Activated CD4-positive, alpha-beta T cell treated with anti-CD3 and anti-CD28 coated beads, Interleukin-2, amount 10 ng/mL, durations not matched to agents 7 days and 5 days (primary cell): ENCODE data around the gene RGMA. TPM values are rescaled to one million over a fixed set of nuclear protein-coding genes. Genes with fewer than 3 reads are reported as not detected.
A peak's percentile ranks its signal among the peaks of the same experiment; 100 is the strongest.
"Not testable (repeated sequence)": the region's sequence is repeated elsewhere in the genome, so short reads cannot be mapped to it uniquely, and the experiment has no call there.

Source experiments
- CTCF ChIA-PET: fragments of 350-600 bp; sonication (Branson Sonifier 250); formaldehyde crosslinking; loops from one replicate; lab custom pipeline; 2021; ENCODE audit warnings: antibody characterized with exemption; lab: Charles Lee
- POLR2A ChIA-PET: fragments of 350-600 bp; sonication (Branson Sonifier 250); formaldehyde crosslinking; loops from one replicate; lab custom pipeline; 2021; ENCODE audit warnings: antibody characterized with exemption; lab: Charles Lee
- DNase-seq: peaks from one replicate; pipeline ENCODE4 v3.0.0-alpha.2; 2020
- H3K27ac Mint-ChIP-seq: one replicate; pipeline ENCODE4 v1.8.0; 2021; ENCODE audit warnings: mild to moderate bottlenecking, moderate library complexity, mixed read lengths
- H3K27me3 Mint-ChIP-seq: one replicate; pipeline ENCODE4 v1.8.0; 2021; ENCODE audit warnings: mixed read lengths
- H3K36me3 Mint-ChIP-seq: one replicate; pipeline ENCODE4 v1.8.0; 2021; ENCODE audit warnings: low read depth, mixed read lengths
- H3K4me1 Mint-ChIP-seq: one replicate; pipeline ENCODE4 v1.8.0; 2021; ENCODE audit warnings: mixed read lengths
- H3K4me3 Mint-ChIP-seq: one replicate; pipeline ENCODE4 v1.8.0; 2021; ENCODE audit warnings: mild to moderate bottlenecking, moderate library complexity, mixed read lengths
- H3K9me3 Mint-ChIP-seq: one replicate; pipeline ENCODE4 v1.8.0; 2021; ENCODE audit warnings: mixed read lengths
- total RNA-seq, 2 experiments: library from RNA; stranded (reverse); gene quantifications; one replicate each; pipeline ENCODE4 v1.2.3, GENCODE V29; 2021

Gene RGMA
- total RNA-seq, 2 experiments from 2014 or later, result 0.15 to 0.25 TPM

DNA sequence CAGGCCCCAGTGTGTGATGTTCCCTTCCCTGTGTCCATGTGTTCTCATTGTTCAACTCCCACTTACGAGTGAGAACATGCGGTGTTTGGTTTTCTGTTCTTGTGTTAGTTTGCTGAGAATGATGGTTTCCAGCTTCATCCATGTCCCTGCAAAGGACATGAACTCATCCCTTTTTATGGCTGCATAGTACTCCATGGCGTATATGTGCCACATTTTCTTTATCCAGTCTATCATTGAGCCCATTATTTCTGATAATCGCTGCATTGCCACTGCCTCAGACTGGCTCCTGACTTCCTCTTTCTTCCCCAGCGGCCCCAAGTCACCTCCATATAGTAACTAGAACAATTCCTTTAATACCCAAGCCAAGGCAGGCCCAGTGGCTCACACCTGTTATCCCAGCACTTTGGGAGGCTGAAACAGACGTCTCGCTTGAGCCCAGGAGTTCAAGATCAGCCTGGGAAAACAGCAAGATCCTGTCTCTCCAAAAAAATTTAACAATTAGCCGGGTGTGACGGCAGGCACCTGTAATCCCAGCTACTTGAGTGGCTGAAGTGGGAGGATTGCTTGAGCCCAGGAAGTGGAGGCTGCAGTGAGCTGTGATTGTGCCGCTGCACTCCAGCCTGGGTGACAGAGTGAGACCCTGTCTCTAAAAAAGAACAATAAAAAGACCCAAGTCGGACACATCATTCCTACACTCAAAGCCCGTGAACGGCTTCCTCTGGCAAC lies 49.3 kb downstream of the RGMA start:
- H3K27me3 Mint-ChIP-seq, POLR2A ChIA-PET, H3K4me1 Mint-ChIP-seq, H3K9me3 Mint-ChIP-seq, H3K27ac Mint-ChIP-seq, H3K36me3 Mint-ChIP-seq, H3K4me3 Mint-ChIP-seq, DNase-seq: not testable (repeated sequence)
- CTCF ChIA-PET, result interaction anchor here (1.2 to 1.6 kb wide), 2 partner anchors 9 to 19 kb away, joined by 3 to 5 read pairs; no protein-coding TSS in a partner anchor

DNA sequence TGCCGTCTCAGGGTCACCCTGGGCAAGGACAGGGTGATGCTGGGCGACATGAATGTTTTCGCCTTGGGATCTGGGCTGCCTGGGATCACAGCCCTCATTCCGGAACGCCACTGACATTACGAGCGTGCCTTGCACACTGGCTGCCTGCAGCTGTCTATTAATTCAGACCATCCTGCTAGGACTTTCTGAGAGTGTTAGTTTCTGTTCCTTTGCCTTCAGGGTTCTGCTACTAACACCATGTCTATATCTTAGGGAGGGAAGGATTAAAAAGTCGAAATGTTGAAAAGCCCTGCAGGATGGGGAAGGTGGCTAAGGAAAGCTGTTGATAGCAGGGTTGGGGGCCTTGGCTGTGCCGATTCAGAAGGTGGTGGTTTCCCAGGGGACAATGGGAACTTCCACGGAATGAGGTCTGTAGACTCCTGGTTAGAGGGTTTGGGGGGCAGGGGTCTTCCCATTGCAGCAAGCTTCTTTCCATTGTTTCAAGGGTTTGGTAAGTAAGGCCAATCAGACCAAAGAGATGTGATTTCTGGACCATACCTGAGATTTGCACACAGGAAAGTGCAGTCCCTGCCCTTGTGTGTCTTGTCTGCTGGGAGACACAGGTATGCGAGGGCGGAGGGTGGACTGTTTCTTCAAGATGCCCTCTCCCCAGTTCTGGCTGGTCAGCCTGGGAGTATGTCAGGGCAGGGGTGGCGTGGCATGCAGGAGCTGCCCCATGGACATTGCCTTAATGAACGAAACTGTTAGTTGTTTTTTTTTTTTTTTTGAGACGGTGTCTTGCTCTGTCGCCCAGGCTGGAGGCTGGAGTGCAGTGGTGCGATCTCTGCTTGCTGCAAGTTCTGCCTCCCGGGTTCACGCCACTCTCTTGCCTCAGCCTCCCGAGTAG lies 50.9 kb downstream of the RGMA start:
- no peaks in the 10 kb centered on the region for H3K36me3 Mint-ChIP-seq
- POLR2A ChIA-PET, result no interaction called here
- no peak overlapping the region for H3K27ac Mint-ChIP-seq
- no peaks in the 10 kb centered on the region for H3K9me3 Mint-ChIP-seq
- H3K4me1 Mint-ChIP-seq, result peaks cover 3% of the 10 kb centered on the region
- H3K27me3 Mint-ChIP-seq, result no peaks in the 10 kb centered on the region
- no peak overlapping the region for H3K4me3 Mint-ChIP-seq
- CTCF ChIA-PET, result interaction anchor here (0.5 to 2.1 kb wide), 6 partner anchors 8 to 77 kb away, joined by 3 to 6 read pairs (median 4); no protein-coding TSS in a partner anchor
- DNase-seq, result no peak

DNA sequence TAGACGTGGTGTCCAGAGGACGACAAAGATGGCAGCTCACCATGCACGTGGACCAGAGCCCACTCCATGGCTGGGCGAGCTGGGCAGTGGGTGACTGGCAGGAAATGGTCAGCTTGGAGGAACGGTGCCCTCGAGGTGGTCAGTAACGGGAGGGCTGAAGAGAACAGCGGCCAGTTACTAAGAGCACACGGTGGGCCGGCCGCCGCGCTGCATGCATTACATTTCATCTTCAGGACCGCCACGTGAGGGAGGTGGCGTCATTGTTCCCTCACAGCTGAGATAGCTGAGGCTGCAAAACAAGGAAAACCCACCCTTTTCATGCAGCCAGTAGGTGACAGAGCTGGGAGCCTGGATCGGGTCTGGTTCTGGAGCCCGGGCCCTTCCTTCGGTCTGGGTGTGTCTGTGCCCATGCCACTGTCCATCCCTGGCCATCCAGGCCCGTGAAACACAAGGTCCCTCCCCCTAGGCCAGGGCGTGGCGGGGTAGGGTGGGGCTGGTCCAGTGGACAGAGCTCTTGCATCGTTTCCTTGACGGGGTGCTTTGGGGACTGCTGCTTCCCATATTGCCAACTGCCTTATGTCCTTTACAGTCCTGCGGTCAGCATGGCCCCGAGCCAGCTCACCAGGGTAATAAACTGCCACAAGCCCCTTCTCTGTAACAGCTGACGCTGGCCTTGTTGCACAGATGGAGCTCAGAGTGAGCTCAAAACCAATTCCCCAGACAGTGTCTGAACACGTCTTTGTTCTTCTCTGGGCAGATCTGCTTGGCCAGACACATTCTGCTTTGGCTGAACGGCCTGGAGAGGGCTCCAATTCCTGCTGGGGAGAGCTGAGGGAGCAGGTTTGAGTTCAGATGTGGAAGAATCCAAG lies 51.8 kb downstream of the RGMA start:
- Mint-ChIP-seq H3K9me3 (no peaks in the 10 kb centered on the region), H3K4me3 (no peak overlapping the region), H3K27me3 (no peaks in the 10 kb centered on the region), H3K27ac (no peak overlapping the region), H3K4me1 (peaks cover 3% of the 10 kb centered on the region), H3K36me3 (no peaks in the 10 kb centered on the region)
- POLR2A ChIA-PET, result no interaction called here
- CTCF ChIA-PET, result interaction anchor here (0.5 to 2.1 kb wide), 8 partner anchors 9 to 76 kb away, joined by 3 to 6 read pairs (median 4); no protein-coding TSS in a partner anchor
- DNase-seq, result no peak

DNA sequence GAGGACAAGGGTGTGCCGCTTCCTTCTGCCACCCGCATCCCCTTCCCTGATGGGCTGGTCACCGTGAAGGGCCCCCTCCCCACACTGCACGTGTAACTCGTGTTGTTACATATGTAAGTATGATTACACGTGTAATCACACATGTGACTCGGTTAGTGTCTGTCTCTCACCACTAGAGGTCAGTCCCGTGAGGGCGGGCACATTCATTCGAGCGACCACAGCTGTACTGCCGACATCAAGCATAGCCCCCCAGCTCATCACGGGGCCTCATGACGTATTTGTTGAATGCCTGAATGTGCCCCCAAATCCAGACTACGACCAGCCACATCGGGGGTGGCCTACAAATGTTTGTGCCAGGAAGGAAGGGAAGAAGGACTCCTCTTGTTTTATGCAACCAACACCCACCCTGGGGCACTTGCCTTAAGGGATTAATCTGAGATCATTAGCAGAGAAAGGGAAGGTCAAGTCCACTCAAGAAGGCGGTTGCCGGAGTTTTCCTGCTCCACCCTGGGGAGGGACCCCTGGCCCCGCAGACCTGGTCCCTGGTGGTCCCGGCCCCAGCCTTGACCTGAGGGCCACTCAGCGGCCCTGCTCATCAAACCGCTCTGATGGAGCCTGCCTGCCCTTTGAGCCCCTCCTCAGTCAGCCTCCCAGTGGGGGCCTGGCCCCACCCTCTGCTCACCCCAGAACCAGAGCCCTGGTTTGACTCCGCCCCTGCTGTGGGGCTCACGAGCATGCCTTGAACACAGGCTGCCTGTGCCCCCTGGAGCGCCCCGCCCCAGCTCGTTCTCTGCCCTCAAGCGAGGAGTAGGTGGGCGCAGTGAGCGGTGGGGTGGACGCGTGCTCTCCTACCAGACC lies 52.8 kb downstream of the RGMA start:
- no peaks in the 10 kb centered on the region for H3K27me3 Mint-ChIP-seq
- no peak overlapping the region for H3K27ac Mint-ChIP-seq
- H3K4me3 Mint-ChIP-seq, result no peak overlapping the region
- no peaks in the 10 kb centered on the region for H3K9me3 Mint-ChIP-seq
- CTCF ChIA-PET, result interaction anchor here (0.8 to 2.1 kb wide), 8 partner anchors 8 to 52 kb away, joined by 3 to 6 read pairs (median 4); no protein-coding TSS in a partner anchor
- H3K4me1 Mint-ChIP-seq, result peaks cover 3% of the 10 kb centered on the region
- POLR2A ChIA-PET, result no interaction called here
- peak; percentile 54 for DNase-seq
- H3K36me3 Mint-ChIP-seq, result no peaks in the 10 kb centered on the region

DNA sequence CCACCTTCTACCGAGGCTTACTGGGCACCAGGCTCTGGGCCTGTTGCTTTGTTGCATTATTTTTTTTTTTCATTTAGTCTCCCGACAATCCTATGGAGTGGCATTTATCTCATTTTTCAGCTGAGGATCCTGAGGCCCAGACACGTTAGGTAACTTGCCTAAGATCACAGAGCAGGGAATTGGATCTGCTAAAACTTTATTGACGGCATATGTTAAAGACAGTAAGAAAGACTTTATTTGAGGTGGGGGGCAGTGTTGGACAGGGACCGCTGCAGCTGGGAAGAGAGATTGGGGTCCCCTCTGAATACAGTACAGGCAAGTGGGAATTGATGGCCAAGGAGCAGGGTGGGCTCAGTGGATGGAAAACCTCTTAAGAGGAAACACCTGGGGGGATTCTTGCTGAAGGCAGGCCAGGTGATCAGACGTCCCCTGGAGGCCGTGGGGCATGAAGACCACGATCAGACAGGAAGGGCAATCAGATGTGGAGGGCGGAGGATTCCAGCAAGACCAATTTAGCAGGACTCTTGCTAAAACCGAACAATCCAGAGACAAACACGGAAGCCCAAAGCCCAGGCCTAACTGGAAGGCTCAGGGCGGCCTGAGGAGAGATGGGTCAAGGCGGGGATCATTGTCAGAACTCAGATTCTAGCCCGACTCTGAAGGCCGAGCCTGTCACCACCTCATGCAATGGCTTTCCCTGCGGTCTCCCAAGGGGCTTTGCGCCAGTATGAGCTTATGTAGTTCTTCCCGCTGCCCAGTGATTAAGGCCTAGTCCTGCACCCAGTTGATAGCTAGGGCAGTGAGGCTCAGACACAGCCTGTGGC lies 53.7 kb downstream of the RGMA start:
- Mint-ChIP-seq H3K27ac (no peak overlapping the region), H3K36me3 (no peaks in the 10 kb centered on the region), H3K27me3 (no peaks in the 10 kb centered on the region), H3K4me3 (no peak overlapping the region), H3K4me1 (peaks cover 7% of the 10 kb centered on the region), H3K9me3 (no peaks in the 10 kb centered on the region)
- CTCF ChIA-PET, result interaction anchor here (1.2 to 1.7 kb wide), 3 partner anchors 9 to 12 kb away, joined by 5 read pairs; no protein-coding TSS in a partner anchor
- DNase-seq, result no peak
- POLR2A ChIA-PET, result no interaction called here

DNA sequence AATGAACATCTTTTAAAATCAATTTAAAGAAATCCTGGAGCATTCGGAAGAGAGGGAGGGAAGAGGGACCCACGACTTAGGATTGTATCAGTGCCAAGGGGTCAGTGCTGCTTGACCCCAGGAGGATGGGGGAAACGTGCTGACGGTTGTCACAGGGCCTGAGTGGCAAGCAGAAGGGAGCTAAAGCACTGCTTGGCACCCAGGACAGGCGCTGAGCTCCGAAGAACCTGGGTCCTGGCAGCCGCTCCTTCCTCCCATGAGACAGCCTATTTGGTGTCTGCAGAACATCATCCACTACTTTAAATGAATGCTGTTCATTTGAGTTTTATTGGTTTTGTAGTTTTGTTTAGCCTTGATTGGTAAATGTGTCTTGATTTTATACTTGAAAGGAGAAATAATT lies 54.5 kb downstream of the RGMA start:
- H3K36me3 Mint-ChIP-seq, result no peaks in the 10 kb centered on the region
- CTCF ChIA-PET, result no interaction called here
- peaks cover 13% of the 10 kb centered on the region for H3K4me1 Mint-ChIP-seq
- POLR2A ChIA-PET, result no interaction called here
- no peaks in the 10 kb centered on the region for H3K9me3 Mint-ChIP-seq
- no peak overlapping the region for H3K27ac Mint-ChIP-seq
- no peak for DNase-seq
- no peak overlapping the region for H3K4me3 Mint-ChIP-seq
- no peaks in the 10 kb centered on the region for H3K27me3 Mint-ChIP-seq

DNA sequence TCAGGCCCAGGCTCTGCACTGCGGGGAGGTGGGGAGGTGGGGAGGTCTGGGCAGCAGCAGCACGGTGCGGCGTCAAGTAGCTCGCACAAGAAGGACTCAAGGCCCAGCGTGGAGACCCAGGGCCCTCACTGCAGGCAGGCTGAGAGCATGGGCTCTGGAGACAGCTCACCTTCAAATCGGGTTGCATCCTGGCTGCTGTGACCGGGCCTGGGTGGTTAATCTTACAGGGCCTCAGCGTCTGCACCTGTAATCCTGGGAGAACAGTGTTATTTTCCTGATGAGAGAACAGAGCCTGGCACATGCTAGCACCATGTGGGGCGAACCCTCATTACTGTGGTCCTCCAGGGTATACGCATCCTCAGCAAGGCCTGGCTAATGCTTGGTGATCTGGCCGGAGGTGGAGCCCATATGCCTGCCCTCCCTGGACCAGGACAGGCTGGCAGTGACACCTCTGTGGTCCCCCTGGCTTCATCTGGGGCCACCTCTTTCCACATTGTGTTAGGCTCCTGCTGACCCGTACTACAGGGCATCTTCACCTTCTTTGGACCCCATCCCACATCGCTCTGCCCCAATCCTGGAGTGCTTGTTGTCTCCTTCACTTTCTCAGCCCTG lies 55.5 kb downstream of the RGMA start:
- no peaks in the 10 kb centered on the region for H3K9me3 Mint-ChIP-seq
- peaks cover 16% of the 10 kb centered on the region for H3K4me1 Mint-ChIP-seq
- H3K27me3 Mint-ChIP-seq, result no peaks in the 10 kb centered on the region
- DNase-seq, result no peak
- ChIA-PET CTCF (no interaction called here), POLR2A (no interaction called here)
- no peak overlapping the region for H3K4me3 Mint-ChIP-seq
- H3K27ac Mint-ChIP-seq, result no peak overlapping the region
- no peaks in the 10 kb centered on the region for H3K36me3 Mint-ChIP-seq

DNA sequence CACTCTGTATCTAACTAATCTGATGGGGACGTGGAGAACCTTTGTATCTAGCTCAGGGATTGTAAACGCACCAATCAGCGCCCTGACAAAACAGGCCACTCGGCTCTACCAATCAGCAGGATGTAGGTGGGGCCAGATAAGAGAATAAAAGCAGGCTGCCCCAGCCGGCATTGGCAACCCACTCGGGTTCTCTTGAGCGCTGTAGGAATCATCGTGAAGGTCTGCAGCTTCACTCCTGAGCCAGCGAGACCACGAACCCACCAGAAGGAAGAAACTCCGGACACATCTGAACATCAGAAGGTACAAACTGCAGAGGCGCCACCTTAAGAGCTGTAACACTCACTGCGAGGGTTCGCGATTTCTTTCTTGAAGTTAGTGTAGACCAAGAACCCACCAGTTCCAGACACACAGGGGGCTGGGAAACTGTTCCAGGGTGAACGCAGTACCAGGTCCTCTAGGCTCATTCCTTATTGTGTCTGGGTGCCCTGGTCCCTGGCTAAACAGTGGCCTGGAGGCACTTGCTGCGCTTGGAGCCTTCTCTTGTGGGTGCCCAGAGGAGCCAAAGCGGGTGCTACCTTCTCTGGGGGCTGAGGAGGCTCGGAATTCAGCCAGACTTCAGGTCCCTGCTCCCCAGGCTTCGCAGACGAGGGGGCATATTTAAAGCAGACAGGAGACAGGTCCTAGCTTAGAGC lies 56.4 kb downstream of the RGMA start:
- H3K36me3 Mint-ChIP-seq, H3K27me3 Mint-ChIP-seq, H3K9me3 Mint-ChIP-seq, H3K4me3 Mint-ChIP-seq, CTCF ChIA-PET, H3K27ac Mint-ChIP-seq, DNase-seq, POLR2A ChIA-PET: not testable (repeated sequence)
- peaks cover 16% of the 10 kb centered on the region for H3K4me1 Mint-ChIP-seq

DNA sequence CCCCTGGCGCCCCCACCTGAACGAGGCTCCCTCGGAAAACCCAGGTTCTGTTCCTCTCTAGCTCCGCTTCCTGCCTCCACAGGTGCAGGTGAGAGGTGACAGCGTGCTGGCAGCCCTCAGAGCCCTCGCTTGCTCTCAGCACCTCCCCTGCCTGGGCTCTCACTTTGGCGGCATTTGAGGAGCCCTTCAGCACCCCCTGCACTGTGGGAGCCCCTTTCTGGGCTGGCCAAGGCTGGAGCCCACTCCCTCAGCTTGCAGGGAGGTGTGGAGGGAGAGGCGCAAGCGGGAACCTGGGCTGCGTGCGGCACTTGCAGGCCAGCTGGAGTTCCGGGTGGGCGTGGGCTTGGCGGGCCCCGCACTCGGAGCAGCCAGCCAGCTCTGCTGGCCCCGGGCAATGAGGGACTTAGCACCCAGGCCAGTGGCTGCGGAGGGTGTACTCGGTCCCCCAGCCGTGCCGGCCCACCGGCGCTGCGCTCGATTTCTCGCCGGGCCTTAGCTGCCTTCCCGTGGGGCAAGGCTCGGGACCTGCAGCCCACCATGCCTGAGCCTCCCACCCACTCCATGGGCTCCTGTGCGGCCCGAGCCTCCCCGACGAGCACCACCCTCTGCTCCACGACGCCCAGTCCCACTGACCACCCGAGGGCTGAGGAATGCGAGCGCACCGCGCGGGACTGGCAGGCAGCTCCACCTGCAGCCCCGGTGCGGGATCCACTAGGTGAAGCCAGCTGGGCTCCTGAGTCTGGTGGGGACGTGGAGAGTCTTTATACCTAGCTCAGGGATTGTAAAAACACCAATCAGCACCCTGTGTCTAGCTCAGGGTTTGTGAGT lies 57.2 kb downstream of the RGMA start:
- POLR2A ChIA-PET, CTCF ChIA-PET, H3K36me3 Mint-ChIP-seq, H3K27me3 Mint-ChIP-seq, H3K27ac Mint-ChIP-seq, DNase-seq, H3K9me3 Mint-ChIP-seq, H3K4me3 Mint-ChIP-seq: not testable (repeated sequence)
- H3K4me1 Mint-ChIP-seq, result peaks cover 16% of the 10 kb centered on the region

DNA sequence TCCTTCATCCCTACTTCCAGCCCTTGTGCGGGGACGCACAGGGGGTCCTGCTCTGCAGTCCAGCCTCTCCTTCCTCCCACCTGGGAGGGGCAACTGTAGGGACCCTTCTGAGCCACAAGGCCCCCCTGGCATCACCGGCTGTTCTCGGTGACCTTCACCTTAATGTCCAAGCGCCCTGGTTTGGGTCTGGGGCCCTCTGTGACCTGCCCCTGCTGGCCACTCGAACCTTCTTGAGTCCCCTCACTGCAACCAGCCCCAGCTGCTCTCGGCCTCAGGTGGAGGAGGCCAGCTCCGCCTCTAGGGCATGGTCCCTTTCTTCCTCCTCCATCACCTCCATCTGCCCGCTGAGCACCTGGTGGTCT lies 57.9 kb downstream of the RGMA start:
- Mint-ChIP-seq H3K9me3 (no peaks in the 10 kb centered on the region), H3K4me1 (peaks cover 19% of the 10 kb centered on the region), H3K27ac (peak overlapping the region; percentile 55), H3K4me3 (no peak overlapping the region), H3K27me3 (no peaks in the 10 kb centered on the region), H3K36me3 (peaks cover 2% of the 10 kb centered on the region)
- CTCF ChIA-PET, result interaction anchor here (1.0 to 1.6 kb wide), 2 partner anchors 13 to 436 kb away, joined by 3 to 11 read pairs; no protein-coding TSS in a partner anchor
- DNase-seq, result no peak
- POLR2A ChIA-PET, result no interaction called here
